CD4-positive, alpha-beta T cell (primary cell): ENCODE results near the gene KIF17. TPM values are rescaled to one million over a fixed set of nuclear protein-coding genes. Genes with fewer than 3 reads are reported as not detected.

Experiments used
- ATAC-seq: fragments of 200-7000 bp; cut with Tn5 transposase; one replicate; pipeline ENCODE4 v1.10.0; 2022; ENCODE audit warnings: mild to moderate bottlenecking; ENCODE audit not compliant: poor library complexity
- CTCF ChIA-PET: fragments of 350-600 bp; sonication (Branson Sonifier 250); formaldehyde crosslinking; loops from one replicate; lab custom pipeline; 2021; ENCODE audit warnings: antibody characterized with exemption, inconsistent platforms; lab: Charles Lee
- POLR2A ChIA-PET: fragments of 350-600 bp; sonication (Branson Sonifier 250); formaldehyde crosslinking; loops from one replicate; lab custom pipeline; 2021; ENCODE audit warnings: antibody characterized with exemption, inconsistent platforms; lab: Charles Lee
- DNase-seq, 14 experiments: peaks; one replicate each; pipeline ENCODE4 v3.0.0-alpha.2; 2013 to 2020; ENCODE audit warnings: mixed read lengths in 2 of 14
- H3K27ac ChIP-seq, 2 donors: one replicate each; pipeline versions ENCODE4 v1.5.1 to v1.7.0; 2013; ENCODE audit warnings: low read length in 2 of 2, low read depth in 1 of 2, mild to moderate bottlenecking in 1 of 2
- H3K27me3 ChIP-seq, 2 experiments: 1 replicate in 1 of 2; 2 replicates in 1 of 2; pipeline versions ENCODE4 v1.6.1 to v1.7.0; 2013; ENCODE audit warnings: low read length in 2 of 2, control low read depth in 1 of 2, mild to moderate bottlenecking in 1 of 2, moderate library complexity in 1 of 2; ENCODE audit not compliant: insufficient read depth in 2 of 2, control insufficient read depth in 1 of 2
- H3K36me3 ChIP-seq: one replicate; pipeline ENCODE4 v1.6.1; 2013; ENCODE audit warnings: low read length, control low read depth; ENCODE audit not compliant: insufficient read depth
- H3K4me1 ChIP-seq: one replicate; pipeline ENCODE4 v1.6.1; 2013; ENCODE audit warnings: low read length, control low read depth; ENCODE audit not compliant: insufficient read depth
- H3K4me3 ChIP-seq: one replicate; pipeline ENCODE4 v1.5.1; 2013; ENCODE audit warnings: mild to moderate bottlenecking, low read length, moderate library complexity
- H3K9me3 ChIP-seq, 2 experiments: 1 replicate in 1 of 2; 2 replicates in 1 of 2; pipeline versions ENCODE4 v1.6.1 to v1.7.0; 2013; ENCODE audit warnings: low read length in 2 of 2, mild to moderate bottlenecking in 2 of 2, control low read depth in 1 of 2, moderate library complexity in 1 of 2; ENCODE audit not compliant: control insufficient read depth in 1 of 2, insufficient read depth in 1 of 2
- H3K27ac Mint-ChIP-seq: one replicate; pipeline ENCODE4 v1.8.0; 2020; ENCODE audit warnings: mixed read lengths
- H3K27me3 Mint-ChIP-seq: one replicate; pipeline ENCODE4 v1.8.0; 2021; ENCODE audit warnings: mixed read lengths
- H3K36me3 Mint-ChIP-seq: one replicate; pipeline ENCODE4 v1.8.0; 2021; ENCODE audit warnings: low read depth, mixed read lengths
- H3K4me1 Mint-ChIP-seq: one replicate; pipeline ENCODE4 v1.8.0; 2021; ENCODE audit warnings: low read depth, mixed read lengths
- H3K4me3 Mint-ChIP-seq: one replicate; pipeline ENCODE4 v1.8.0; 2020; ENCODE audit warnings: mild to moderate bottlenecking, mixed read lengths
- H3K9me3 Mint-ChIP-seq: one replicate; pipeline ENCODE4 v1.8.0; 2020; ENCODE audit warnings: mixed read lengths
- intact Hi-C, 2 experiments: fragments of 100-400 bp; cut with DNase I in 1 of 2; cut with micrococcal nuclease in 1 of 2; formaldehyde crosslinking; loops; one replicate each; pipeline versions ENCODE4 v1.15.1 to v1.9.0; 2023 to 2025; cut with DNase I, micrococcal nuclease
- total RNA-seq, 174 experiments: library from RNA in 2 of 174; stranded (reverse) in 2 of 174; gene quantifications; one replicate each; pipeline ENCODE4 v1.2.3 and lab custom pipeline; 2021 to 2026
- TF ChIP-seq, protein P1 (sequence below): fragments of 200-600 bp; IDR thresholded peaks from one replicate; pipeline ENCODE4 v1.8.0; 2022; ENCODE audit warnings: antibody characterized with exemption, mild to moderate bottlenecking

The KIF17 gene
- total RNA-seq, 2 experiments from 2014 or later, result not detected

DNA sequence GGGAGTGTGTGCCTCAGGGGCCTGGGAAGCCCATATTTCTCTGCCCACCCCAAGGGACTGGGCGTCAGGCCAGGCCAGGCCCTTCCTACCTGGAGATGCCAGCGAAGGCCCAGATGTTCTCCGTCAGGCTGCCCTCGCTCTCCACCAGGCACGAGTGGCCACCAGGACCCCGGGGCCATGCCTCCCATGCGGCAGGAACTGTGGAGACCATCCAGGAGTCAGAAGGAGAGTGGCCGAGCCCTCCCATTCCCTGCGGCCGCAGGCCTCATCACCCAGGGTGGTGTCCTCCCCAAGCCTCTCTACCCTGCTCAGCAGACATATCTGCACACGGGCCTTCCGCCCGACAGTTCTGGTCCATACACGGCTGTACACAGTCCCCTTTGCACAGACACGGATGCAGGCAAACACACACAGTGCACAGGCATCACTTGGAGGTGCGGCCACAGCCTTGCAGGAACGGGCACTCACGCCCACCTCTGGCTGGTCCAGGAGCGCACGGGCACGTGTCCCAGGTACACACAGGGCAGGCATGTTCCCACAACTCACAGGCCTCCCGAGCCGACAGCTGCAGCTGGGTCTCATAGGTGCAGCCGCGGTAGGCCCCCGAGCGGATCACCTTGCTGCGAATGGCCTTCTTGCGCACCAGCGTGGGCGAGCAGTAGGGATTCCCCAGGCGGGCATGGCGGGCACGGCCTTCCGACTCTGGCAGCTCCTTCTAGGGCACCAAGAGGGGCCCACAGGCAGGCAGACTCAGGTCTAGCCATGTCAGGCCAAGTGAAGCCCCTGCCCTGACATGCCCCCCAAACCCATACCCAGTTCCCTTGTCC, 5.9 kb upstream of the KIF17 start:
- POLR2A ChIA-PET, result no interaction called here
- Mint-ChIP-seq H3K9me3 (no peaks in the 10 kb centered on the region), H3K27ac (no peak overlapping the region), H3K36me3 (no peaks in the 10 kb centered on the region), H3K4me1 (peaks cover 2% of the 10 kb centered on the region), H3K4me3 (no peak overlapping the region), H3K27me3 (peaks cover 11% of the 10 kb centered on the region)
- no peak overlapping the region for H3K27ac ChIP-seq
- no peak for ATAC-seq
- no peaks in the 10 kb centered on the region for H3K4me1 ChIP-seq
- intact Hi-C loops, result no loop called here
- peak in 2 of 14 experiments; percentile 16 to 31 for DNase-seq
- CTCF ChIA-PET, result no interaction called here
- H3K27me3 ChIP-seq, result no peaks in the 10 kb centered on the region
- H3K4me3 ChIP-seq, result no peak overlapping the region
- TF ChIP-seq, protein P1, sequence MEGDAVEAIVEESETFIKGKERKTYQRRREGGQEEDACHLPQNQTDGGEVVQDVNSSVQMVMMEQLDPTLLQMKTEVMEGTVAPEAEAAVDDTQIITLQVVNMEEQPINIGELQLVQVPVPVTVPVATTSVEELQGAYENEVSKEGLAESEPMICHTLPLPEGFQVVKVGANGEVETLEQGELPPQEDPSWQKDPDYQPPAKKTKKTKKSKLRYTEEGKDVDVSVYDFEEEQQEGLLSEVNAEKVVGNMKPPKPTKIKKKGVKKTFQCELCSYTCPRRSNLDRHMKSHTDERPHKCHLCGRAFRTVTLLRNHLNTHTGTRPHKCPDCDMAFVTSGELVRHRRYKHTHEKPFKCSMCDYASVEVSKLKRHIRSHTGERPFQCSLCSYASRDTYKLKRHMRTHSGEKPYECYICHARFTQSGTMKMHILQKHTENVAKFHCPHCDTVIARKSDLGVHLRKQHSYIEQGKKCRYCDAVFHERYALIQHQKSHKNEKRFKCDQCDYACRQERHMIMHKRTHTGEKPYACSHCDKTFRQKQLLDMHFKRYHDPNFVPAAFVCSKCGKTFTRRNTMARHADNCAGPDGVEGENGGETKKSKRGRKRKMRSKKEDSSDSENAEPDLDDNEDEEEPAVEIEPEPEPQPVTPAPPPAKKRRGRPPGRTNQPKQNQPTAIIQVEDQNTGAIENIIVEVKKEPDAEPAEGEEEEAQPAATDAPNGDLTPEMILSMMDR, result no peak
- H3K36me3 ChIP-seq, result no peaks in the 10 kb centered on the region
- H3K9me3 ChIP-seq, result no peaks in the 10 kb centered on the region

DNA sequence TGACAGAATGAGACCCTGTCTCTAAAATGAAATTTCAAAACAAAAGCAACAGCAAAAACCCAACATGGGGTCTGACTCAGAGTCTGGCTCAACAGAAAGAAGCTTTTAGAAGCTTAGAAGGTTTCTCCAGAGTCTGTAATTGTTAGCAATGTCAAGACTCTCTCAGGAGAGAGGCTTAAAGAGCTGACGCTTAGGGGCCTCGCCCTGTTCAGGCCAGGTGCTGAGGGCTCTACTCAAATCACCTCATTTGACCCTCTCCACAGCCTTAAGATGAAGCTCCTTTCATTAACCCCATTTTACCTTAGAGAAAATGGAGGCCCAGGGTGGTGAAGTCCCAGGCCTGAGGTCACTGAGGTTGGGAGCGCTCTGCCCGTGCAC, 5.3 kb upstream of the KIF17 start:
- intact Hi-C loops, result no loop called here
- DNase-seq (no peak), ATAC-seq (no peak)
- Histone ChIP-seq H3K4me3 (no peak overlapping the region), H3K9me3 (no peaks in the 10 kb centered on the region), H3K27me3 (no peaks in the 10 kb centered on the region), H3K4me1 (peaks cover 2% of the 10 kb centered on the region), H3K27ac (no peak overlapping the region), H3K36me3 (no peaks in the 10 kb centered on the region)
- TF ChIP-seq, protein P1, result no peak
- peaks cover 9% of the 10 kb centered on the region for H3K27me3 Mint-ChIP-seq
- ChIA-PET CTCF (no interaction called here), POLR2A (interaction anchor here (0.5 kb wide), 1 partner anchor 1332 kb away, joined by 3 read pairs; no protein-coding TSS in a partner anchor)
- H3K36me3 Mint-ChIP-seq, result no peaks in the 10 kb centered on the region
- no peaks in the 10 kb centered on the region for H3K9me3 Mint-ChIP-seq
- H3K4me1 Mint-ChIP-seq, result peaks cover 4% of the 10 kb centered on the region
- no peak overlapping the region for H3K27ac Mint-ChIP-seq
- H3K4me3 Mint-ChIP-seq, result no peak overlapping the region

DNA sequence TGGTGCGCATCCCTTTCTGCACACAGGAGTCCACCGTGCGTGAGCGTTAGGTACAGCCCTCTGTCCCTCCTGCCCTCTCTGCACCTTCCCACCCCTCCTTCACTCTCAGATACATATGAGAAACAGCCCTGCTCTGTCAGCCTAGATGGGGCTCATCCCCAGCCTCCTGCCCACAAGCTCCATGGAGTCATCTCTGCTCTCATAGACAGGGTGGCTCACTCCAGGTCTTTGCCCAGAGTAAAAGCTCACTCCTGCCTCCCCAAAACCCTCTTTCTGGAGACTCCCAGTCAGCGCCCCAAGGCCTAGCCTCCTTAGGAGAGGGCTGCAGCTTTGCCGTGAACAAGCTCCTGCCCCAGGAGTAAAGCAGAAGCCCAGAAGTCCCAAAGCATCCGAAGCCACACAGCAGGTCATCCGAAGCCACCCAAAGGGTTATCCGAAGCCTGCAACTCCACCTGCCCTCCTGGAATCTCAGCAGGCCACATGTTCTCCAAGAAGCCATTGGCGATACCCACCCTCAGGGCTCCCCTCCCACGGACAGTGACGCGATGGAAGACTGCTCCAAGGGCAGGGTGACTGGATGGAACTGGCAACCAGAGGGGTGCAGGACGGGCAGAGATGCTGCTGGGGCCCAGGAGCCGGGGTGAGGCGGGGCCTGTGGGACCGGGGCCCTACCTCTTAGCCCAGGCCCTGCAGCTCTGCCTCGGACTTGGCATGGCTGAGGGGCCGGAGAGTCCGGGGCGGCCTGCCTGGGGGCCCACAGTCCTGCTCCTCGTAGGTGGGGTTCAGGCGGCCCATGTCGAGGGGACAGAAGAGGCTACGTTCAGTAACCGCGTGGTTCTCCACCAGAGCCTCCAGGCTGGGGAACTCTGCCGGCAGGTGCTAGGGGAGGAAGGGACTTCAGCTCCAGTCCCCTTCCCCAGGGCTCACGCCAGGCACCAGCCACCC, 3.6 kb upstream of the KIF17 start:
- intact Hi-C loops, result no loop called here
- Mint-ChIP-seq H3K27me3 (peaks cover 14% of the 10 kb centered on the region), H3K4me1 (peaks cover 10% of the 10 kb centered on the region), H3K27ac (no peak overlapping the region), H3K9me3 (no peaks in the 10 kb centered on the region), H3K4me3 (no peak overlapping the region), H3K36me3 (no peaks in the 10 kb centered on the region)
- TF ChIP-seq, protein P1, result no peak
- Histone ChIP-seq H3K4me1 (peaks cover 13% of the 10 kb centered on the region), H3K36me3 (no peaks in the 10 kb centered on the region), H3K4me3 (no peak overlapping the region), H3K9me3 (peaks cover 0 to 4% of the 10 kb centered on the region in 2 experiments), H3K27me3 (peaks cover 9 to 10% of the 10 kb centered on the region in 2 experiments), H3K27ac (no peak overlapping the region)
- ATAC-seq (no peak), DNase-seq (peak in 1 of 14 experiments; percentile 22)
- CTCF ChIA-PET, result interaction anchor here (1.5 kb wide), 1 partner anchor 25 kb away, joined by 3 read pairs; no protein-coding TSS in a partner anchor
- POLR2A ChIA-PET, result no interaction called here
